ENCODE measurements around the gene INTS7.
"Not testable (repeated sequence)": the region's sequence is repeated elsewhere in the genome, so short reads cannot be mapped to it uniquely, and the experiment has no call there.

Gene INTS7

DNA sequence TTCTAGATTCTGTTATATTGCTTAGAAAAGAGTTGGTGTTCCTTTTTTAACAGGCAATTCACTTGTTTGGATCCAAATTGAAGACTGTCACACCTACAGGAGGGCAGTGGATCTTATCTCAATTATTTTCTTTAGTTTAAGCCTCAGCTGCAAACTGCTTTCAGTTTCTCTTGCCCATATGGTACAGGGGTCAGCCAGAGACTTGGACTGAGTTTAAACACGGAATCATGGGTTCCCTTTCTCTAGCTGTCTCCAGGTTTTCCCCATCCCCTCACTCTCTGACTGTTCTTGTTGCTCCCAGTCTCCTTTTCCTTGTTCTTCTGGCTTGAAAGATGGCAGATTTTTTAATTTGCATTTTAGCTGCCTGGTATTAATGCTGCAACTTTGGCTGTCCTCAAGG, 18.6 kb upstream of the INTS7 start:
- Mint-ChIP-seq H3K4me1 (ENCODE audit: low read depth) (no peaks in the 10 kb centered on the region), H3K36me3 (peaks cover 38% of the 10 kb centered on the region)

DNA sequence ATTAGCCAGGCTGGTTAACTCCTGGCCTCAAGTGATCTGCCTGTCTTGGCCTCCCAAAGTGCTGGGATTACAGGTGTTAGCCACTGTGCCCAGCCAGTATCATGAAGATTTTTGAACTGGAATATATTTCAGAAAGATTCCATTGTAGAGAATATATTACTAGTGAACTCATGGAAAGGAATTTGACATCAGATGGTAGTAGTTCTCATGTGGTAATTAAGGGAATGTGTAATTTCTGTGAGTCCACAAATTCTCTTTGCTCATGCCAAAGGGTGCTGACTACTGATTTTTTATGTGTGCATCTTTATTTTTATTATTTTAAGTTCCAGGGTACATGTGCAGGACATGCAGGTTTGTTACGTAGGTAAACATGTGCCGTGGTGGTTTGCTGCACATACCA, 10.6 kb upstream of the INTS7 start:
- Mint-ChIP-seq H3K27ac (no peak overlapping the region), H3K4me1 (ENCODE audit: low read depth) (peaks cover under 1% of the 10 kb centered on the region), H3K36me3 (peaks cover 8% of the 10 kb centered on the region), H3K27me3 (peaks cover under 1% of the 10 kb centered on the region), H3K9me3 (ENCODE audit: low read depth) (no peaks in the 10 kb centered on the region), H3K4me3 (no peak overlapping the region)

More for the DNA sequence above, 18.6 kb upstream of the INTS7 start:
- Mint-ChIP-seq H3K27me3 (no peaks in the 10 kb centered on the region), H3K27ac (no peak overlapping the region), H3K4me3 (no peak overlapping the region), H3K9me3 (ENCODE audit: low read depth) (peaks cover 17% of the 10 kb centered on the region)

DNA sequence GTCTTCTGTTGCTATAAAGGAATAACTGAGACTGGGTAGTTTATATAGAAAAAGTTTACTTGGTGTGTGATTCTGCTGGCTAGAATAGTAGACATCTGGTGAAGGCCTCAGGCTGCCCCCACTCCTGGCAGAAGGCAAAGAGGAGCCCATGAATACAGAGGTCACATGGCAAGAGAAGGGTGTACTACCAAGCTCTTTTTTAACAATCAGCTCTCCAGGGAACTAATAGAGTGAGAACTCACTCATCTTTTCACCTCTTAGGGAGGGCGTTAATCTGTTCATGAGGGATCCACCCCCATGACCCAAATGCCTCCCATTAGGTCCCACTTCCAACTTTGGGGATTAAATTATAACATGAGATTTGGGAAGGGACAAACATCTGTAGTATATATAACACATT, 9.5 kb upstream of the INTS7 start:
- Mint-ChIP-seq H3K4me1 (ENCODE audit: low read depth) (peaks cover 6% of the 10 kb centered on the region), H3K36me3 (peaks cover 8% of the 10 kb centered on the region), H3K27ac (no peak overlapping the region)

DNA sequence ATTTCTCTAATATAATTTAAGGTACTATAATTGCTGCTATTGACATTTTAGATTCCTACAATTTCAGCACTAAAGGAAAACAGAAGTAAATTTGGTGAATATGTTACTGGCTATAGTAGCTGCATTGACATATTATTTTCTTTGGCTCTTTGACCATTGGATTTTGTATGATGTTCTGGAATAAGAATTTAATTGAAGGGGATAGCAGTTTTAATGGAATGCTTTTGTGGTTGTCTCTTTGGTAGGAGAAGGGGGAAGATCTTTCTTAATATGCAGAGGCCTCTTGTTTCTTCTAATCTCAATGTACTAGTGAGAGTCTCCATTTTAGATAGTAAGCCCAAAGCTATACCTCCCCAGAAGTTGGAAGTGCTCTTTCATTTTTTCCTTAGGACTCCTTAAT, 7.1 kb upstream of the INTS7 start:
- Mint-ChIP-seq H3K4me1 (ENCODE audit: low read depth) (peaks cover 7% of the 10 kb centered on the region), H3K9me3 (ENCODE audit: low read depth) (no peaks in the 10 kb centered on the region), H3K4me3 (no peak overlapping the region), H3K27me3 (peaks cover 2% of the 10 kb centered on the region), H3K27ac (no peak overlapping the region), H3K36me3 (peaks cover 14% of the 10 kb centered on the region)

More for the DNA sequence above, 9.5 kb upstream of the INTS7 start:
- Mint-ChIP-seq H3K9me3 (ENCODE audit: low read depth) (no peaks in the 10 kb centered on the region), H3K4me3 (no peak overlapping the region), H3K27me3 (peaks cover 2% of the 10 kb centered on the region)

DNA sequence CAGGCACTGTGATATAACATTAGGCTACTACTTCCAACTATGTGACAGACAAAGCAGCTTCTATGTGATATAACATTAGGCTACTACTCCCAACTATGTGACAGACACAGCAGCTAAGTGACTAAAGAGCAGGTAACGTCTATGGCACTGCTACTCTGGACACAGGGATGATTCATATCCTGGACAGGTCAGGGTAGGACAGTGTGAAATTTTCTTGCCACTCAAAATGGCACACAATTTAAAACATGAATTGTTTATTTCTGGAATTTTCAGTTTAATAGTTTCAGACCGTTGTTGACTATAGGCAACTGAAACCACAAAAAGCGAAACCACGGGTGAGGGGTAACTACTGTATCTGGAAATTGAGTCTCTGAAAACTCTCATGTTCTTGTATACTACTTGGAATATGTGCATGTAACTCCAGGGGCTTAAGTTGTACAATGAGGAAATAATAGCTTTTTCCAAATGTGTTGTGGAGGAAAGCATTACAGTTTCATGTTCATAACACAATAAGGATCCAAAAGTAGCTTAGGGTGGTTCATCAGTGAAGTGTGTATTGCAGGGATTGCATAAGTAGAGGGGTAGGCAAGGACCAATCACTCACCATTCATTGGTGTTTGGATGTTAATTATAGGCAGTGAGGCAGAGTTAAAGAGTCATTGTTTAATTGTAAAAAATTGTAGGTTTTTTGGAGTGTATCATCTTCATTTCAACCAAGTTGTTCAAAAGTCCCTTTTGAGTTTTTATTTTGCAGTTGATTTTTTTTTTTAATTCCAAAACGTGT, 5.5 kb upstream of the INTS7 start:
- Mint-ChIP-seq H3K36me3 (peaks cover 11% of the 10 kb centered on the region), H3K9me3 (ENCODE audit: low read depth) (no peaks in the 10 kb centered on the region), H3K4me1 (ENCODE audit: low read depth) (peaks cover 20% of the 10 kb centered on the region), H3K27ac (no peak overlapping the region), H3K4me3 (peak overlapping the region; percentile 33), H3K27me3 (peaks cover 2% of the 10 kb centered on the region)

DNA sequence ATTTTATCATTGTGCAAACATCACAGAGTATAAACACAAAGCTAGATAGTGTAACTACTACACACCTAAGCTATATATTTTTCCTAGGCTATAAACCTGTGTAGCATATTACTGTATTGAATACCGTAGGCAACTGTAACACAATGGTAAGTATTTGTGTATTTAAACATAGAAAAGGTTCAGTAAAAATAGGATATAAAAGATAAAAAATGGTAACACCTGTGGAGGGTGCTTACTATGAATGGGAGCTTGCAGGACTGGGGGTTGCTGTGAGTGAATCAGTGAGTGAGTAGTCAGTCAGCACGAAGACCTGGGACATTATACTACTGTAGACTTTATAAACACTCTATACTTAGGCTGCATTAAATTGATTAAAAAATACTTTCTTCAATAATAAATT, 4.3 kb upstream of the INTS7 start:
- Mint-ChIP-seq H3K9me3 (ENCODE audit: low read depth) (no peaks in the 10 kb centered on the region), H3K27ac (no peak overlapping the region), H3K4me3 (no peak overlapping the region), H3K36me3 (peaks cover 9% of the 10 kb centered on the region), H3K4me1 (ENCODE audit: low read depth) (peaks cover 23% of the 10 kb centered on the region), H3K27me3 (peaks cover 2% of the 10 kb centered on the region)

DNA sequence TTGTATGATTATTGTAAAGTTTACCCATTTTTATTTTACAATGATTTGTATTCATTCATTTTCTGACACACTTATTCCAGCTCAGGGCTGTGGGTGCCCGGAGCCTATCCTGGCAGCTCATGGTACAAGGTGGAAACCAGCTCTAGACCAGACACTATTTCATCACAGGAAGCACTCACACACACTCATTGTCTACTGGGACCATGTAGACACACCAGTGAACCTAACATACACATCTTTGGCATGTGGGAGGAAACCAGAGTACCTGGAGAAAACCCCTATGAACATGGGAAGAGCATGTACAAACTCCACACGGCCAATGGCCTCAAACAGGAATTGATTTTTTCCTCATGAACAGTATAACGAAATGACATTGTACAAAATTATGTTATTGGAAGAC, 2.5 kb upstream of the INTS7 start:
- H3K4me3 Mint-ChIP-seq: peak overlapping the region; percentile 11
- H3K27ac Mint-ChIP-seq: no peak overlapping the region
- peaks cover 11% of the 10 kb centered on the region for H3K36me3 Mint-ChIP-seq
- no peaks in the 10 kb centered on the region for H3K9me3 Mint-ChIP-seq (ENCODE audit: low read depth)
- peaks cover 31% of the 10 kb centered on the region for H3K4me1 Mint-ChIP-seq (ENCODE audit: low read depth)
- H3K27me3 Mint-ChIP-seq: peaks cover 2% of the 10 kb centered on the region

DNA sequence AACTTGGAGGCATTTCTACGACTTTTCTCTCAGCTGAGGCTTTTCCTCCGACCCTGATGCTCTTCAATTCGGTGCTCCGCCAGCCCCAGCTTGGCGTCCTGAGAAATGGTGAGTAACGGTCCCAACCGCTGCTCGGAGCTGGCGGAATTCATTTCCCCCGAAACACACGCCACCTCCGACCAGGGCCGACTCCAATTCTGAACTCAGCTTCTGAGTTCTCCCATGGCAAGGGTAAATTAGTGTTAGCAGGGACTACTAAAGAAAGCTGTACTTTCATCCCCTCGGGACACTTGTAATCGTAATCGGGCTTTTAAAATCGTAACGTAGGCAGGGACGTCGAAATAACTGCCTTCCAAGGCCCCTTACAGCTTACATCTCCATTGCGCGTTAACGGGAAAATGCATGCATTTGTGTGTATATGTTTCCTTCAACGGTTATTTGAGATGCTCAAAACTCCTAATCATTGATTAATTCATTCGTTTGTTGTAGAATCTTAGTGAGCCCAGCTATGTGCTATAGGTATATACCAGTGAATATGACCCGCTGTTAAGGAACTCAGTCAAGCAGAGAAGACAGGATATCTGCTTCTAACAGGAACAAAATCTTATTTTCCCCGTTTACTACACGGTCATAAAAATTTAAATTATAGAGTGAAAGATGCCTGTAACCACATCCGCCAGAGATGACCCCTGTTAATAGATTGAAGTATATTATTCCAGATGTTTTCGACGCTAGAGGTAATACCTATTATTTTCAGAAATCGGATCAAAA, 663 bp upstream of the INTS7 start:
- H3K36me3 Mint-ChIP-seq: peaks cover 20% of the 10 kb centered on the region
- peak overlapping the region; percentile 99 for H3K27ac Mint-ChIP-seq
- no peaks in the 10 kb centered on the region for H3K9me3 Mint-ChIP-seq (ENCODE audit: low read depth)
- H3K4me1 Mint-ChIP-seq (ENCODE audit: low read depth): peaks cover 48% of the 10 kb centered on the region
- H3K27me3 Mint-ChIP-seq: peaks cover 2% of the 10 kb centered on the region
- H3K4me3 Mint-ChIP-seq: peak overlapping the region; percentile 99

DNA sequence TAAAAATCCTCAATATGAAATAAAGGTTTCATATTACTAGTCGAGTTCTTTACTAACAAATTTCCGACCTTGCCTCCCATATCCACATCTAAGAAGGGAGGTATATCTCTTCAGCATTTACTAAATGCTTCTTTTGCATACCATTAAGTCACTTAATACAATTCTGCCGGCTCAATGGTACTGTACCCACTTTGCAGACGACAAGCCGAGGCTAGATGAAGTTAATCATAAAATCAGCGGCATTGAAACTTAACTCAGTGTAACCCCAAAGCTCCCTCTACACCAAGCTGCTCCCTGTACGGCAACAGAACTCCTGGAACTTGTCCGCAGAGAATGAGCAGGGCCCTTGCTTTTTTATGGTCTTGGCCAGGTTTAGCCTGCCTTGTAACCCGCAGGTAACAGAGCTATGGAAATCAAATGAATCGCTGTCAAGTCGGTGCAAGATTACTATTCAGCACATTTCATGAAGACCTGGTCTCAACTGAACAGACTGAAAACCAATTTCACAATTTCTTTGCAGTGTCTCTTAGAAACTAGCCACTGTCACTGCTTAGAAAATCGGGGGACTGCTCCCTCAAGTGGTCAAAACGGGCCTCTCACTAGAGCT, 738 bp downstream of the INTS7 start:
- H3K9me3 Mint-ChIP-seq (ENCODE audit: low read depth): no peaks in the 10 kb centered on the region
- H3K4me3 Mint-ChIP-seq: peak overlapping the region; percentile 99
- no peaks in the 10 kb centered on the region for H3K27me3 Mint-ChIP-seq
- peaks cover 22% of the 10 kb centered on the region for H3K36me3 Mint-ChIP-seq
- peak overlapping the region; percentile 99 for H3K27ac Mint-ChIP-seq
- peaks cover 51% of the 10 kb centered on the region for H3K4me1 Mint-ChIP-seq (ENCODE audit: low read depth)

DNA sequence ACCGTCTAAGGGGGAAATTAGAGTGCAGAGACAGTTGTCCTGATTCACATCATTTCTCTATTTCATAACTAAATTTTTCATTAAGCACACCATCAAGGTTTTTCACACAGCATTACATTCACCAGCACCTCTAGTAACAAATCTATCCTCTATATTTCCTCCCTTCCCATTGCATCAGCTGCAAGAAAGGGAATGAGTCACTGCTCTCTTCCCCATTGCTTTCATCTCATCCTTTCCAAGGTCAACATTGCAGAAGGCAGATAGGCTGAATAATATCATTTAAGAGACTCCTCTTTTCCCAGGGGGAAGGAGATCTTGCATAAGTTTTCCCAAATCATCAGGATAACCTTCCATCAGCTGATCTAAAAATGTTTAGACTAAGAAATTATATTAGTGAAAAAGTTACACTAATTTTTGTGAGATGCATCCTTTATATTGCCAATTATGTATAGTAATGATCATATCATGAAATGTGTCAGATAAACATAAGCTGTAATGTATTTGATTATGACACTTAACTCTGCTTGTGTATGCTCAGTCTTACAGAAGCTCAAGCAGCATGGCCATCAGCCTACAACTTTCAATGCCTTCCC, 4.3 kb downstream of the INTS7 start:
- Mint-ChIP-seq H3K4me3 (peak overlapping the region; percentile 11), H3K4me1 (ENCODE audit: low read depth) (peaks cover 41% of the 10 kb centered on the region), H3K9me3 (ENCODE audit: low read depth) (no peaks in the 10 kb centered on the region), H3K27ac (peak overlapping the region; percentile 3), H3K27me3 (no peaks in the 10 kb centered on the region), H3K36me3 (peaks cover 18% of the 10 kb centered on the region)

DNA sequence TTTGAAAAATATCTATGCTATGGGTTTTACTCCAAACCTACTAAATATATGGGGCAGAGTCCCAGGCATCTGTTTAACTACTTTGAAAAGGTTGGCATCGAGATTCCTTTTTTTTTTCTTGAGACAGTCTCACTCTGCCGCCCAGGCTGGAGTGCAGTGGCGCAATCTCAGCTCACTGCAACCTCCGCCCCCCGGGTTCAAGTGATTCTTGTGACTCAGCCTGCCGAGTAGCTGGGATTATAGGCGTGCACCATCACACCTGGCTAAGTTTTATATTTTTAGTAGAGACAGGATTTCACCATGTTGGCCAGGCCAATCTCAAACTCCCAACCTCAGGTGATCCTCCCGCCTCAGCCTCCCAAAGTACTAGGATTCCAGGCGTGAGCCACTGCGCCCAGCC, 7.6 kb downstream of the INTS7 start:
- not testable (repeated sequence) for H3K4me3 Mint-ChIP-seq; H3K27me3 Mint-ChIP-seq; H3K27ac Mint-ChIP-seq; H3K9me3 Mint-ChIP-seq (ENCODE audit: low read depth)
- Mint-ChIP-seq H3K36me3 (peaks cover 27% of the 10 kb centered on the region), H3K4me1 (ENCODE audit: low read depth) (peaks cover 28% of the 10 kb centered on the region)

DNA sequence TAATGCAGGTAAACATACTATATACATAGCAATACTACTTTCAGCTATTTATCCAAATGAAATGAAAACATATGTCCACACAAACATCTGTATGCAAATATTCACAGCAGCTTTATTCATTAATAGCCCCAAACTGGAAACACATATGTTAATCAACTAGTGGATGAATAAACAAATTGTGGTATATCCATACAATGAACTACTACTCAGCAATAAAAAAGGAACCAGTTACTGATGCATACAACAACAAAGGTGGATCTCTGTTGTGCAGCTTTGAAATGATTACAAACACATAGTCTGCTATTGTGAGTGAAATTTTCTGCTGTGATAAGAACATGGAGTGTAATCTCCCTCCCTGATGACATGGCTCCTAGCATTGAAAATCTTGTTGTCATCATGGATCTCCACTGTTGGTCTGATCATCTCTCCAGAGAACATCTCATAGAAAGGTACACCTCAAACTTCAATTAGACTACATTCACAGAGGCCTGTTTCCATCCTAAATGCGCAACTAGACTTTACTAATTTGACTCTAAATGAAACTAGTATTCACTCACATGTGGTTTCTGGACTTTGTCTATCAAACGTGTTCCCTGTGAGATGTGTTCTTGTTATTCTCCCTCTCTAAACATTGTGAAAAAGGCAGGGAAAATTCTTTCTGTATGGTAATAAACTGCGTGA, 10.7 kb downstream of the INTS7 start:
- Mint-ChIP-seq H3K36me3 (peaks cover 16% of the 10 kb centered on the region), H3K9me3 (ENCODE audit: low read depth) (peaks cover 7% of the 10 kb centered on the region), H3K27ac (no peak overlapping the region), H3K4me1 (ENCODE audit: low read depth) (peaks cover 3% of the 10 kb centered on the region), H3K27me3 (no peaks in the 10 kb centered on the region), H3K4me3 (no peak overlapping the region)

DNA sequence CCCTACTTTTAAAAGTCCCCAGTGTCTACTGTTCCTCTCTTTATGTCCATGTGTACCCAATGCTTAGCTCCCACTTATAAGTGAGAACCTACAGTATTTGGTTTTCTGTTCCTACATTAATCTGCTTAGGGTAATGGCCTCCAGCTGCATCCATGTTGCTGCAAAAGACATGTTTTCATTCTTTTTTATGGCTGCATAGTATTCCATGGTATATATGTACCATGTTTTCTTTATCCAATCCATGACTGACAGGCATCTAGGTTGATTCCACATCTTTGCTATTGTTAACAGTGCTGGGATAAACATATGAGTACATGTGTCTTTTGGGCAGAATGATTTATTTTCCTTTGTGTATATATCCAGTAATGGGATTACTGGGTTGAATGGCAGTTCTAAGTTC, 12.4 kb downstream of the INTS7 start:
- not testable (repeated sequence) for H3K9me3 Mint-ChIP-seq (ENCODE audit: low read depth); H3K27ac Mint-ChIP-seq; H3K4me3 Mint-ChIP-seq; H3K27me3 Mint-ChIP-seq; H3K4me1 Mint-ChIP-seq (ENCODE audit: low read depth)
- peaks cover 13% of the 10 kb centered on the region for H3K36me3 Mint-ChIP-seq

DNA sequence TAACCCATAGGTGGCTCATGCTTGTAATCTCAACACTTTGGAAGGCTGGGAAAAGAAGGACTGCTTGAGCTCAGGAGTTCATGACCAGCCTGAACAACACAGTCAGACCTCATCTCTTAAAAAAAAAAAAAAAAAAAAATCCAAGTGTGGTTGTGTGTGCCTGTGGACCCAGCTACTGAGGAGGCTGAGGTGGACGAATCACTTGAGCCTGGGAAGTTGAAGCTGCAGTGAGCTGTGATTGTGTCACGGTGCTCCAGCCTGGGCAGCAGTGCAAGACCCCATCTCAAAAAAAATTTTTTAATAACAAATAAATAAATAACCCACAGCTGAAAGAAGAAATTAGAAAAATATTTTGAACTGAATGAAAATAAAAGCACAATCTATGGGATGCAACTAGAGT, 13.8 kb downstream of the INTS7 start:
- Mint-ChIP-seq H3K36me3 (peaks cover 13% of the 10 kb centered on the region), H3K4me3 (no peak overlapping the region), H3K4me1 (ENCODE audit: low read depth) (no peaks in the 10 kb centered on the region), H3K27me3 (no peaks in the 10 kb centered on the region), H3K9me3 (ENCODE audit: low read depth) (peaks cover 7% of the 10 kb centered on the region), H3K27ac (no peak overlapping the region)
